ENCODE measurements around the gene IDS. TPM values are rescaled to one million over a fixed set of nuclear protein-coding genes. Genes with fewer than 3 reads are reported as not detected.

The IDS gene
- total RNA-seq, 2 donors from 2014 or later: 23.9 to 32.5 TPM

- Histone ChIP-seq H3K9ac (ENCODE audit: low read depth in 2 of 2, low read length in 2 of 2) (no peak overlapping the region), H3K4me1 (no peaks in the 10 kb centered on the region), H3K9me3 (no peaks in the 10 kb centered on the region), H3K27ac (no peak overlapping the region), H3K27me3 (no peaks in the 10 kb centered on the region), H3K4me3 (no peak overlapping the region), H3K36me3 (no peaks in the 10 kb centered on the region)
- no peak for DNase-seq
- TF ChIP-seq CTCF (IDR thresholded peaks at IDR 0.05): no peak
- intact Hi-C loops (cut with DNase I): no loop called here
These were observed 6.3 kb downstream of the IDS start for GRCh38 chrX:149498767-149499166.

- Histone ChIP-seq H3K9me3 (no peaks in the 10 kb centered on the region), H3K4me3 (no peak overlapping the region), H3K27ac (no peak overlapping the region), H3K27me3 (no peaks in the 10 kb centered on the region), H3K9ac (ENCODE audit: low read depth in 2 of 2, low read length in 2 of 2) (no peak overlapping the region), H3K36me3 (no peaks in the 10 kb centered on the region), H3K4me1 (no peaks in the 10 kb centered on the region)
- DNase-seq: no peak
- no peak for TF ChIP-seq CTCF (IDR thresholded peaks at IDR 0.05)
- intact Hi-C loops (cut with DNase I): no loop called here
These were observed 7.5 kb downstream of the IDS start for GRCh38 chrX:149497626-149498025.

GRCh38 chrX:149497054-149497453 lies 8.1 kb downstream of the IDS start:
- H3K4me1 ChIP-seq: no peaks in the 10 kb centered on the region
- intact Hi-C loops (cut with DNase I): no loop called here
- H3K4me3 ChIP-seq: no peak overlapping the region
- no peaks in the 10 kb centered on the region for H3K9me3 ChIP-seq
- DNase-seq: no peak
- no peak overlapping the region for H3K27ac ChIP-seq
- no peak for TF ChIP-seq CTCF (IDR thresholded peaks at IDR 0.05)
- no peak overlapping the region for H3K9ac ChIP-seq (ENCODE audit: low read depth in 2 of 2, low read length in 2 of 2)
- no peaks in the 10 kb centered on the region for H3K27me3 ChIP-seq
- no peaks in the 10 kb centered on the region for H3K36me3 ChIP-seq

GRCh38 chrX:149495573-149496071 lies 9.5 kb downstream of the IDS start:
- no peak for DNase-seq
- no peak overlapping the region for H3K9ac ChIP-seq (ENCODE audit: low read depth in 2 of 2, low read length in 2 of 2)
- intact Hi-C loops (cut with DNase I): no loop called here
- no peaks in the 10 kb centered on the region for H3K4me1 ChIP-seq
- H3K27ac ChIP-seq: no peak overlapping the region
- no peak overlapping the region for H3K4me3 ChIP-seq
- no peak for TF ChIP-seq CTCF (IDR thresholded peaks at IDR 0.05)
- no peaks in the 10 kb centered on the region for H3K36me3 ChIP-seq
- no peaks in the 10 kb centered on the region for H3K9me3 ChIP-seq
- H3K27me3 ChIP-seq: no peaks in the 10 kb centered on the region

- Histone ChIP-seq H3K27me3 (no peaks in the 10 kb centered on the region), H3K9ac (ENCODE audit: low read depth in 2 of 2, low read length in 2 of 2) (no peak overlapping the region), H3K4me3 (no peak overlapping the region), H3K36me3 (no peaks in the 10 kb centered on the region), H3K4me1 (no peaks in the 10 kb centered on the region), H3K9me3 (no peaks in the 10 kb centered on the region), H3K27ac (no peak overlapping the region)
- no peak for DNase-seq
- no peak for TF ChIP-seq CTCF (IDR thresholded peaks at IDR 0.05)
- intact Hi-C loops (cut with DNase I): no loop called here
These were observed 10.1 kb downstream of the IDS start for GRCh38 chrX:149494844-149495565.

All from colonic mucosa (tissue), 4 donors.